Right hindlimb (tissue), 1 donor: ENCODE results near the gene MEF2C.

Source experiments
- DNase-seq: peaks from one replicate; pipeline ENCODE4 v3.0.0-alpha.2; 2018

MEF2C gene

GRCh38 chr5:88685591-88686541 is 197.1 kb downstream of the MEF2C start:
- no peak for DNase-seq

GRCh38 chr5:88683506-88684135 is 199.4 kb downstream of the MEF2C start:
- no peak for DNase-seq

- DNase-seq: no peak
These were observed 200.1 kb downstream of the MEF2C start for GRCh38 chr5:88682881-88683361.

- DNase-seq: no peak
These were observed 200.9 kb downstream of the MEF2C start for GRCh38 chr5:88682131-88682530.

GRCh38 chr5:88681211-88681803 is 201.7 kb downstream of the MEF2C start:
- no peak for DNase-seq

- DNase-seq: peak; percentile 72
These were observed 202.5 kb downstream of the MEF2C start for GRCh38 chr5:88680253-88681132.

- peak; percentile 16 for DNase-seq
These were observed 203.3 kb downstream of the MEF2C start for GRCh38 chr5:88679638-88680037.

- no peak for DNase-seq
These were observed 204.1 kb downstream of the MEF2C start for GRCh38 chr5:88678770-88679381.

GRCh38 chr5:88677943-88678769 is 204.8 kb downstream of the MEF2C start:
- peak; percentile 21 for DNase-seq

- DNase-seq: no peak
These were observed 205.5 kb downstream of the MEF2C start for GRCh38 chr5:88677376-88677895.

GRCh38 chr5:88676637-88677375 is 206.2 kb downstream of the MEF2C start:
- DNase-seq: no peak

GRCh38 chr5:88675708-88676636 is 207.0 kb downstream of the MEF2C start:
- DNase-seq: peak; percentile 34

- peak; percentile 23 for DNase-seq
These were observed 207.7 kb downstream of the MEF2C start for GRCh38 chr5:88675168-88675707.

- DNase-seq: peak; percentile 51
These were observed 208.4 kb downstream of the MEF2C start for GRCh38 chr5:88674356-88675167.

GRCh38 chr5:88673253-88674105 is 209.5 kb downstream of the MEF2C start:
- DNase-seq: peak; percentile 24

GRCh38 chr5:88672644-88673252 is 210.2 kb downstream of the MEF2C start:
- no peak for DNase-seq
